ENCODE measurements around the gene DSCAML1. TPM values are rescaled to one million over a fixed set of nuclear protein-coding genes. Genes with fewer than 3 reads are reported as not detected.

DSCAML1 gene
- total RNA-seq, 1 experiment from 2014 or later = 0.15 TPM

- Histone ChIP-seq H2BK20ac (ENCODE audit: low read depth, low read length, poor library complexity, severe bottlenecking) (no peak overlapping the region), H3K23me2 (ENCODE audit: insufficient read length, low read depth, low read length, poor library complexity, severe bottlenecking) (no peaks in the 10 kb centered on the region), H2BK120ac (ENCODE audit: low read depth, low read length, poor library complexity, severe bottlenecking) (no peak overlapping the region), H3K27me3 (ENCODE audit: insufficient read depth, low read length) (no peaks in the 10 kb centered on the region), H3K23ac (ENCODE audit: insufficient read length, low read depth, low read length) (no peak overlapping the region), H3T11ph (ENCODE audit: low read length) (no peak overlapping the region), H3K18ac (ENCODE audit: insufficient read length, low read depth, low read length) (no peak overlapping the region), H2BK5ac (ENCODE audit: insufficient read length, low read length) (no peak overlapping the region), H3K9me3 (ENCODE audit: control insufficient read depth, low read depth, low read length) (no peaks in the 10 kb centered on the region), H3K27ac (ENCODE audit: insufficient read length, low read depth, low read length) (no peak overlapping the region), H3K4me1 (ENCODE audit: insufficient read depth, low read length) (peaks cover 2% of the 10 kb centered on the region; the same call in 1 of the 2 replicates), H3K79me1 (ENCODE audit: insufficient read depth, low read depth, low read length, poor library complexity, severe bottlenecking) (no peaks in the 10 kb centered on the region), H2BK12ac (ENCODE audit: insufficient read length, low read depth, low read length) (no peak overlapping the region), H3K14ac (ENCODE audit: insufficient read depth, low read length) (no peak overlapping the region), H4K20me1 (ENCODE audit: control insufficient read depth, insufficient read depth, insufficient read length) (no peaks in the 10 kb centered on the region), H3K4me2 (ENCODE audit: insufficient read depth, insufficient read length, low read length) (no peak overlapping the region), H2AK5ac (ENCODE audit: insufficient read length, low read length) (no peak overlapping the region), H3K9ac (ENCODE audit: extremely low read depth, insufficient read length, low read length) (no peak overlapping the region), H4K5ac (ENCODE audit: insufficient read length, low read depth, low read length) (no peak overlapping the region), H2AFZ (ENCODE audit: low read length) (no peak overlapping the region), H3K56ac (ENCODE audit: insufficient read length, low read depth, low read length) (no peak overlapping the region), H4K91ac (ENCODE audit: insufficient read length, low read depth, low read length) (no peak overlapping the region), H3K4ac (ENCODE audit: low read depth, low read length) (no peak overlapping the region), H4K8ac (replicated peaks; ENCODE audit: insufficient read length, low read depth, low read length) (no peak overlapping the region), H3K79me2 (ENCODE audit: insufficient read depth, low read length) (no peaks in the 10 kb centered on the region), H2BK15ac (ENCODE audit: low read depth, low read length) (no peak overlapping the region)
- no peak for TF ChIP-seq CTCF (conservative IDR thresholded peaks at IDR 0.05)
- WGBS (ENCODE audit: extremely low coverage, insufficient read length, low lambda C conversion rate) = no CpG with 5 or more reads among the region's 3 CpGs
- Mint-ChIP-seq H3K36me3 (ENCODE audit: insufficient read depth in 1 of 3, low read depth in 3 of 3) (no peaks in the 10 kb centered on the region), H3K4me1 (peaks cover 8 to 17% of the 10 kb centered on the region in 2 experiments), H3K27ac (no peak overlapping the region), H3K27me3 (ENCODE audit: low read depth) (peaks cover 14% of the 10 kb centered on the region), H3K4me3 (no peak overlapping the region), H3K9me3 (no peaks in the 10 kb centered on the region)
- no peak for DNase-seq
These were observed 99.7 kb downstream of the DSCAML1 start for GRCh38 chr11:117697319-117697718.

Data from H9 (cell line).